Tibial nerve (tissue), 4 donors: ENCODE results near the gene LTBP1.

Experiments used
- CTCF ChIP-seq, 5 experiments: fragments of 200-600 bp in 3 of 5; fragments of 450-650 bp in 2 of 5; sonication (generic) in 3 of 5; IDR thresholded peaks; one replicate each; pipeline ENCODE4 v1.5.1; 2016 to 2019; ENCODE audit warnings: antibody characterized with exemption in 5 of 5, mild to moderate bottlenecking in 3 of 5, moderate library complexity in 2 of 5
- EP300 ChIP-seq, 2 donors: sonication (generic); formaldehyde crosslinking; IDR thresholded peaks; one replicate each; pipeline ENCODE4 v1.6.1; 2017; ENCODE audit warnings: antibody characterized with exemption in 2 of 2, mild to moderate bottlenecking in 1 of 2
- POLR2A ChIP-seq, 2 donors: fragments of 450-650 bp; IDR thresholded peaks; one replicate each; pipeline ENCODE4 v1.6.1; 2017; ENCODE audit warnings: antibody characterized with exemption in 2 of 2, mild to moderate bottlenecking in 2 of 2, moderate library complexity in 2 of 2

GRCh38 chr2:33146102-33146501 is 199.3 kb downstream of the LTBP1 start:
- TF ChIP-seq POLR2A (IDR thresholded peaks at IDR 0.05) (no peak), CTCF (IDR thresholded peaks at IDR 0.05) (no peak), EP300 (IDR thresholded peaks at IDR 0.05) (no peak)
